Fibroblast of pulmonary artery (primary cell): ENCODE measurements around the gene GZF1.
A peak's percentile ranks its signal among the peaks of the same experiment; 100 is the strongest.

Experiments
- DNase-seq: peaks from one replicate; pipeline ENCODE4 v3.0.0-alpha.2; 2010; ENCODE audit warnings: low read depth
- H3K4me3 ChIP-seq: replicated peaks from 2 replicates; pipeline ENCODE4 v1.5.1; 2011; ENCODE audit warnings: low read depth, mild to moderate bottlenecking, control low read depth, low read length, moderate library complexity
- TF ChIP-seq, protein P1 (sequence below): IDR thresholded peaks from 2 replicates; pipeline ENCODE4 v1.5.1; 2011; ENCODE audit warnings: mild to moderate bottlenecking, control low read depth, low read length, inconsistent platforms; ENCODE audit errors: missing control alignments

GZF1 gene

DNA sequence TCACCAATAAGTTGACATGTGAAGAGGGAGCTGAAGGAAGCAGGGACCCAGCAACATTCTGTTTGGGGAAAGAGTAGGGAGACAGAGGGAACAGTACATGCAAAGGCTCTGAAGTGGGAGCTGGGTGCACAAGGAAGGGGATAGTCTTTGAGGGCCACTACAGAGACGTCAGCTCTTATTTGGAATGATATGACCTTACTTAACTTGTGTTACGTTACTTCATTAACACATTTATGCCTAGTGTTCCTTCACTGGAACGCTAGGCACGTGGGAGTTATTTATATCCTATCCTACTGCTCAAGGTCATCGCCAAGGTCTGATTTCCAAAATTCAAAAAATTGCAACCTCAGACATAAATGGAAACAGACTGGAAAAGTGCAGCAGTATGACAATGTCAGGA, 39.1 kb downstream of the GZF1 start:
- TF ChIP-seq, protein P1, sequence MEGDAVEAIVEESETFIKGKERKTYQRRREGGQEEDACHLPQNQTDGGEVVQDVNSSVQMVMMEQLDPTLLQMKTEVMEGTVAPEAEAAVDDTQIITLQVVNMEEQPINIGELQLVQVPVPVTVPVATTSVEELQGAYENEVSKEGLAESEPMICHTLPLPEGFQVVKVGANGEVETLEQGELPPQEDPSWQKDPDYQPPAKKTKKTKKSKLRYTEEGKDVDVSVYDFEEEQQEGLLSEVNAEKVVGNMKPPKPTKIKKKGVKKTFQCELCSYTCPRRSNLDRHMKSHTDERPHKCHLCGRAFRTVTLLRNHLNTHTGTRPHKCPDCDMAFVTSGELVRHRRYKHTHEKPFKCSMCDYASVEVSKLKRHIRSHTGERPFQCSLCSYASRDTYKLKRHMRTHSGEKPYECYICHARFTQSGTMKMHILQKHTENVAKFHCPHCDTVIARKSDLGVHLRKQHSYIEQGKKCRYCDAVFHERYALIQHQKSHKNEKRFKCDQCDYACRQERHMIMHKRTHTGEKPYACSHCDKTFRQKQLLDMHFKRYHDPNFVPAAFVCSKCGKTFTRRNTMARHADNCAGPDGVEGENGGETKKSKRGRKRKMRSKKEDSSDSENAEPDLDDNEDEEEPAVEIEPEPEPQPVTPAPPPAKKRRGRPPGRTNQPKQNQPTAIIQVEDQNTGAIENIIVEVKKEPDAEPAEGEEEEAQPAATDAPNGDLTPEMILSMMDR = no peak
- DNase-seq = no peak
- H3K4me3 ChIP-seq = no peak overlapping the region

DNA sequence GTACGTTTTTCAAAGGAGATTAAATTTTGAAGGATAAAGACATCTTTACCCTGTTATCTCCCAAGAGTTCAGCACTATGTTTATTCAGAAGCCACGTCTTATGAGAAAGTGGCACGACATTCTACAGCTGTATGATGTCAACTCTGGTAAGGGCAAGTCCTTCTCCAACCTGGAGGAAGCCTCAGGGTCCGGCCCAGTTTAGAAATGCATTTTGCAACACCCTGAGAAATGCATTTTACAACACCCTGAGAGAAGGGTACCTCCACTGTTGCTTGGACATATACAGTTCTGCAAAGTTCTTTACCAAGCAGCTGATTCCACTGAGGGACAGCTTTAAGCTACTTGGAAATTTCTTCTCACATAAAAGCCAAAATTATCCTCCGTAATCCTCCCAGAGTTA, 41.8 kb downstream of the GZF1 start:
- peak; percentile 19 for DNase-seq
- no peak overlapping the region for H3K4me3 ChIP-seq
- TF ChIP-seq, protein P1 = no peak

- TF ChIP-seq, protein P1 = no peak
- H3K4me3 ChIP-seq = no peak overlapping the region
- peak; percentile 50 for DNase-seq
These were observed 42.2 kb downstream of the GZF1 start for GRCh38 chr20:23404196-23404595.

DNA sequence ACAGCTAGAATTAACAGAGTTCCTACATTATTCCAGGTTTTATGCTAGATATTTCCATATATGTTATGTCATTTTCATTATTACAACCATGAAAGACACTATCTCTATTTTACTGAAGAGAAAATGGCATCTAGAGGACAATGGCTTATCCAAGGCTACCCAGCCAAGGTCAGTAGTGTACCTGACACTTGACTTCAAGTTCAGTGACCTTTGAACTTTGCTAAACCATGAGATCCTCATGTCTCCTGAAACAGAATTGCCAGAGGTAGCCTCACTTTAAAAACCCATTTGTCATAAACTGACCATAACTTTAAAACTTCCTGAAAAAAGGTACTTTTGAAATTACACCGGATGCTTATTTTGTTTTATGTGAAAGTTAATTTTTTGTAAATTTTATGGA, 44.9 kb downstream of the GZF1 start:
- no peak for DNase-seq
- no peak overlapping the region for H3K4me3 ChIP-seq
- TF ChIP-seq, protein P1 = no peak

GRCh38 chr20:23407781-23408464, 45.9 kb downstream of the GZF1 start:
- TF ChIP-seq, protein P1 = no peak
- no peak for DNase-seq

GRCh38 chr20:23408957-23409356, 47.0 kb downstream of the GZF1 start:
- no peak for DNase-seq
- H3K4me3 ChIP-seq = no peak overlapping the region
- TF ChIP-seq, protein P1 = no peak

More at GRCh38 chr20:23407781-23408464, 45.9 kb downstream of the GZF1 start:
- no peak overlapping the region for H3K4me3 ChIP-seq

GRCh38 chr20:23409800-23410199, 47.8 kb downstream of the GZF1 start:
- TF ChIP-seq, protein P1 = no peak
- no peak for DNase-seq
- H3K4me3 ChIP-seq = no peak overlapping the region
